HG02970 (cell line): ENCODE data around the gene PGAM2.
A peak's percentile ranks its signal among the peaks of the same experiment; 100 is the strongest.

Source experiments
- ATAC-seq: cut with Tn5 transposase; IDR thresholded peaks from one replicate; pipeline ENCODE4 v1.9.1; 2021; ENCODE audit warnings: mild to moderate bottlenecking, moderate library complexity, moderate number of reproducible peaks; ENCODE audit not compliant: unreplicated experiment, low FRiP score

PGAM2 gene

DNA sequence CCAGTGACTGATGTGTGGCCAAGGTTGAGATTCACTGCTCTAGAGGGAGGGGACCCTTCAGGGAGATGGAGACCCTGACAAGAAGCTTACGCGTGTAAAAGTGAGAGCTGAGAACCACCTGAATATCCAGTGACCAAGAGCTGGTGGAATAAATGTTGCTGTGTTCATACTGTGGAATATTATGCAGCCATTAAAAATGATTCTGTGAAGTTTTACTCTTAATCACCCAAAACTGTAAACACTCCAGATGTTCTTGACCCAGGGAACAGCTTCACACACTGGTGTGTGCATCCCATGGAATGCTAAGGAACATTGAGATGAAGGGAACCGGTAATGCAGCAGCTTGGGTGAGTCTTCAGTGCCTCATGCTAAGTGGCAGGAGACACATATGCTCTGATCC lies 21.3 kb upstream of the PGAM2 start:
- ATAC-seq = no peak

DNA sequence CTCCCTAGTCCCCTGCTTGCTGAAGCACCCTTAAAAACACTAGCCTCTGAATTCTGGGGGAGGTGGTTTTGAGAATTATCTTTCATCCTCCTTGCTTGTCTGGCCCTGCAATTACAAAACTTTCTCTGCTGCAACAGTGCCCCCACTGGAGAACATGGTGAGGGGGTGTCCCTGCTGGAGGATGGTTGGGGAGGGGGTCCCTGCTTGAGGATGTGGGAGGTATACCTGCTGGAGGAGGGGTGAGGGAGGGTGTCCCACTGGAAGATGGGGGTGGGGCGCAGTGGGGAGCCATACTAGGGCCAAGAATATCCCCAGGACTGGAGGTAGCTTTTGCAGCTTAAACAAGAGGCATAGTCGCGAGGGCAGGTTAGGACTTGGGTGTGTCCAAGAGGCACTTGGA lies 20.2 kb upstream of the PGAM2 start:
- ATAC-seq = no peak

DNA sequence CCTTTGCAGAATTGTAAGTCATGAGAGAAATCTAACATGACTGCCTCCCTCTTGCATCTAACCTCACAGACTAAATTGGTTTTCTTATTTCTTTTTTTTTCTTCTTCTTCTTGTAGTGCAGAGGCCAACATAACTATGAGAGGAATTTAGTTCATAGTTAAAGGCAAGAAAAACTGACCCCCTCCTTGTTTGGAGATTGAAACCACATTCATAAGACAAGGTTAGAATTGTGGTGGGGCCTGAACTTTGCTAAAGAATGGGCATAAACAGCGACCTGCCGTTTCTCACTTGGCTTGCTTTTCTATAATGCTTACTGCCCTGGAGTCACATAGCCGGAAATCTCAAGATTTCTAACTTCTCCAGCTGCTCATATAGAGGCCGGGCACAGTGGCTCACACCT lies 19.3 kb upstream of the PGAM2 start:
- ATAC-seq = no peak

DNA sequence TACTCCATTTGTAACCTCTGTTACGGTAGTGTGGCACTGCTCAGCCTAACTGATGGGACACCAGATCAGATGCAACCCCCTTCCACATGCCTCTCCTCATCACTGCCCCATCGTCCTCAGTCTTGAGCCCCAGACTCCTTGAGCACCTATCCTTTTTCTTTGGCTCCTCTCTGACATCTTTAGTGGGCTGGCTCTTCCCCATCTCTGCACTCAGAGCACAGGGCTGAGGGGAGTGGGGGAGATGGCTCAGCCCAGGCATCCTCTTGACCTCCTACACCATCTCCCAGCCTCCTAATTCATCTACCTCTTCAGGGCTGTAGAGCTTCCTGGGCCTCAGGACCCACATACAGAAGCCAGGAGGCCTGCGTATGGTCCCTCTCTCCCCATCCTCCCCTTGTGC lies 18.4 kb upstream of the PGAM2 start:
- no peak for ATAC-seq

DNA sequence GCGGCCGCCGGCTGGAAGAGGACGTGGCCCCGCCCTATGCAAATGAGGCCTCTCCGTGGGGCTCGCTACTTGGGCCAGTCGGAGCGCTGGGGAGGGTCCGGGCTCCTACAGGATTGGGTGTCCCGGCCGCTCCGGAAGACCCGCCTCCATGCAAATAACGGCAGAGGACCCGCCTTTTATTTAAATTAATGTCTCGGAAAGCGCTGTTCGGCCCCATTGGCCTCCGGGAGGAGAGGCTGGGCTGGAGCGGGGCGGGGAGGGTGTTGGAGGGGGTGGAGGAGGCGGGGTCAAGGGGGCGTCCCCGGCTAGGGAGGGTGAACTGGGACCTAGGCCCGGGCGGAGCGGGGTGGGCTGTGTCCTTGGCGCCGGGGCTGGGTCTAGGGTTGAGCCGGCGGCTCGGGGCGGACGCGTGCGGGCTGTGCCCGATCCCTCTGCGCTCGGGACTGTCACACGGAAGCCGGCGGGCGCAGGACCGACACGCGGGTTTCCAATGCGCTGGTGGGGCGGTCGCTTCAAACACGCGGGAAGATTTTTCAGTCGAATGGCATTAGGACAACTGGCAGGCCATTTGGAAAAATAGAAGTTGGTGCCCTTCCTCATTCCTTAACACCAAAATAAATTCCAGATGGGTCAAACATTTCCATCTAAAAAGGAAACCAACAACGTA lies 17.3 kb upstream of the PGAM2 start:
- ATAC-seq = peak; percentile 91

DNA sequence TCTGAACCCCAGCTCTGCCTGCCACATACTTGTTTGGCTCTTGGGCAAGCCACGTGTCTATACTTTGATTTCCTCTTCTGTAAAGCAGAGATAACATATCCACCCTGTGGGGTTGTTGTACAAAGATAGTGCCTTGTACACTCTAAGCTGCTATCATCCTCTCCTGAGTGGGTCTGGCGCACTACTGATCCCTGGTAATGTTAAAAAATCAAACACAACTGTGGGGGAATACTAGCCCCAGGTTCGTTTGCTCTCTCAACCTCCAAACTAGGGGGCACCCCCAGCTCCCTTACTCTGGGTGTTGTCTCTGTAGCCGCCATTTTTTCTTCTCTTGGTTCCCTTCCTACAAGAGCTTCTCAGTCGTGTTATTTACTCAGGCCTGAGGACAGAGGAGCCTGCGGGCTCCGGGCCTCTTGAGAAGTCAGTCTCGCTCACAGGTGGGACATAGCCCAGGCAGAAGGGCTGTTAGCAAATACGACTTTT lies 15.9 kb upstream of the PGAM2 start:
- no peak for ATAC-seq

DNA sequence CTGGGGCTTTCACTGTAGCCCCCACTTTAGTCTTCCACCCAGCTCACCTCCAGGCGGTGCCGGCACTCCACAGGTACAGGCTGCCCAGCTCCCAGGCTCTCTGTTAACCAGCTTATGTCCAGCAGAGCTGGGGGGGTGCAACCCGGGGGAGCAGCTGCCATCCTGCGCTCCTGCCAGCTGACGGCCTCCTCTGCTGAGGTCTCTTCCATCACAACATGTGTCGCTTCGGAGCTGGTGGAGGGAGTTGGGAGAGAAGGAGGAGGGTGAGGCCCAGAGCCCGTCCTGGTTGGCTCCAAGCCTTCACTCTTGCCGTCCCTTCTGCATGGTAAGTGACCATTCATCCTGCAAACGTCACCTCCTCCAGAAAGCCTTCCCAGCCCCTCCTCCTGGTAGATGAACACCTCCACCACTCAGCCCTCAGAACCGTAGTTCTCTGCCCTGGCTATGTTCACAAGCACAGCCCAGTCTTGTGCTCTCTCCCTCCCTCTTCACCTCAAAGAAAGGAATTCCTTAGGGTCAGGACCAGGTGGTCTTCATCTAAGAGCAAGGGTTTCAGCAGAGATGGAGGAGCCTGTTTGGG lies 15.4 kb upstream of the PGAM2 start:
- no peak for ATAC-seq

DNA sequence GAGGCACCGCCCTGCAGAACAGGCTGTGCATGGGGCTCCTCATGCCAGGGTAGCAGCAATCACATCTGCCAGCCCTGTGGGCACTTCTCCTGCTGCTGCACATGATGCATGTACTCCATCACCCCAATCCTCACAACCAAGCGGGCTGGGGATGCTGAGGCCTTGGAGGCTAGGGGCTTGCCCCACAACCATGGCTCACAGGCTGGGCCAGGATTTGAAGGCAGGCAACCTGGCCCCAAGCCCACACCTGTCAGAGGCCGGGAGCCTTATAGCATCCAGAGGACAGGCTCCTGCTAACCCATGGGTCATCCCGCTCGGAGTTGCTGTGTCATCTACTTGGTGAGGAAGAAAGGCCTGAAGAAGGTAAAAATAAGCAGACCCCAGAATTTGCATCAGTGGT lies 14.8 kb upstream of the PGAM2 start:
- no peak for ATAC-seq

DNA sequence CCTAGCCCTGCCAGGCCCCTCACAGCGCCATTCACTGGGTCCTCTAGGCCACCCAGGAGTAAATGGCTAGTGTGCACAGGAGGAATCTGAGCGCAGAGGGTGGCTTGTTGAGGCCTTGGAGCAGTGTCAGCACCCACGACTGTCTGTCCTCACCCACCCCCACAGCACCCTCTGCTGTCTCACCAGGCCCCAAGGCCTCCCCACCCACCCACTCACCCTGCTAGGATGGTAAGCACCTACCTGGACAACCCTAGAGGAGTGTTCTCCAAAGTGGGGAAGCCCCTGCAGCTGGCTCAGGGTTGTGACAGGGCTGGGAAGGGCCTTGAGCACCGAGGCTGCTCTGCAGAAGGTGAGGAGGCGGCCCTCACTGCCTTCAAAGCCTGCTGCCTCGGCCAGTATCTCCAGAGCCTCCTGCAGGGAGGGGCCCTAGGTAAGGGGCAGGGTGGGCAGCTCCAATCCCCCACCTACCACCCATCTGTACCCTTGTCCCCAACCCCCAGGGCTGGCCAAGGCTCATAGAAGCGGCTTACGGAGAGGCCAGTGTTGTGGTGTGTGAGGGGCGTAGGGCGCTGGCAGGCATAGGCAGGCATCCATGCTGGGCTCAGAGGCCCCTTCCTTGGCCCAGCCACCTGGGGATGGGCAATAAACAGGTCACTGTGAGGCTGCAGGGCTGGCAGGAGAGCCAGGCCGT lies 14.1 kb upstream of the PGAM2 start:
- ATAC-seq = no peak

DNA sequence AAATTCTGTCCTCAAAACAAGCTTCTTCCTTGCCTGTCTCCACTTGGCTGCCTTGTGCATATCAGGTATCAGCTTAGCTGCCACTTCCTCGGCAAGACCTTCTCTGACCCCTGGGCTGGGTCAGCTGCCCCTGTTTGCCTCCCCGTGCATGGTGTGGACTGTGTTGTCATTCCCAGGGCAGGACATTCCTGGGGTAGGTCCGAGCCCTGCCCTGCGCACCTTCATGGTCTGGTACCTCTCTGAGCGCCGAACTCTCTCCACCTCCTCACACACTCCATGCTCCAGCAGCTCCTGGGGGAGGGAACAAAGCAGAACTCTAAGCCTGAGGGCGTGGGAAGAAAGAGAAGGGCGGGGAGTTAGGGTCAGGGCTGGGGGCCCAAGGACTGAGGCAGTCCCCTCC lies 13.2 kb upstream of the PGAM2 start:
- ATAC-seq = no peak

DNA sequence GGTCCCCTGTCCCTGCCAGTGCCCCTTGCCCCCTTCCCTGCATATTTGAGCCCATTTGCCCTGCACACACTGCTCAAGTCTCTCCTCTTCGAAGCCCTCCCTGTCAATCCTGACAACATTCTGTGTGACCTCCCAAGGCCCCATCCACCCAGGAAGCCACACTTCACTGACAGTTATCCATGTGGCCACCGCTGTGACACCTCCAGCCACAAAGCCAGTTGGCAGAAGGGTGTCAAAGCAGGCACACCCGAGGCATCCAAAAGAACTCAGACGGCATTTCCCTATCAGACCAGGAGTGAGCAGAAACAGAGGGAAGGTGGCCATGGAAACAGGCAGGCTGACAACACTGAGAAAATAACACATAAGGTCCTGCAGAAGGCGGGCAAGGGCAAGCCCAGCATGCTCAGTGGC lies 12.3 kb upstream of the PGAM2 start:
- no peak for ATAC-seq

DNA sequence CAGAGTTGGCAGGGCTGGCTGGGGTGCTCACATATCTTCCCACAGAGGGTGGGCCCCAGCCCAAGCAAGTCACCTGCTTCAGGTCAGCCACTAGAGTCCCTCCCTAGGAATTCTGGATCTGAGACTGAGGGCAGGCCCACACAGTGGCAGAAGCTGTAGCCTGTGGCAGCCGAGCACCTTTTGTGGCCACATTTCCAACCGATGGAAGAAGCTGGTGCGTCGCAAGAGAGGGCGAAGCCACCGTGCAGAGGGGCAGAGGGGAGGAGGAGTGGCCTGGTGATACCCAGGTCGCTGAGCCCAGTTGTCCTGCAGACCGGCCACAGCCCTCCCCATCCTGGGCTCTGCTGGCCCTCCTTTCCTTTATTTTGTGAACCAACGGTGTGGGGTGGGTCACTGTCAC lies 11.7 kb upstream of the PGAM2 start:
- ATAC-seq = no peak

DNA sequence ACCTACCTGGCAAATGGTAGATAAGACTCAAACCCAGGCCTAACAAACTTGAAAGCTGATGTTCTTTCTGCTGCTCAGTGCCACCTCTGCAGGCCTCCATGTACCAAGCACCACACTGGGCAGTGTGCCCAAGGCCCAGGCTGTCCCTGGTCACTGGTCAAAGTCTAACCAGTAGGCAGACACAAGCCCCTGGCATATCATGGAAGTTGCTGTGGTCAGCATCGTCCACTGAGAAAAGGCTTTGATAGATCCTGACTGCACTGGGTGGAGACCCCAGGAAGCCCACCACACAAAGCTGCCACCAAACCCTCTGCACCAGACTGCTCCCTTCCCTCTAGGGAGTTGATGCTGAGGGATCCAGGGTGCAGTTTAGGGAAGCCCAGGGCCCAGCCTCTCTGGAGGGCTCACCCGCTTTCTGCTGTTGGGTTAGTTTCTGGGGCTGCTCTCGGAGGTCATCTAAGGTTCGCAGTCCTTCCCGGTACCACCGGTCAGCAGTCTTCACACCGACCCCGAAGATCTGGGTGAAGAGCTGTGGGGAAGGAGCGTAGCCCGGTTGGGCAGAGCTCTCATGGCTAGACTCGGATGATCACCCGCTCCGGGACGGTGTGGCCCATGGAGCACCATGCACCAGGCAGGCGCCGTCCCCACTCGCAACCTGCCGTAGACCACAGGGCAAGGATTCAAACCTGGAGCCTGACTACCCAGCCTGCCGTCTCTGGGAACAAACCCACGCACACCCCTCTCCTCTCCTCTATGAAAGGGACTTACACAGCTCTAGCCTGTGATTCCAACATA lies 10.9 kb upstream of the PGAM2 start:
- no peak for ATAC-seq

DNA sequence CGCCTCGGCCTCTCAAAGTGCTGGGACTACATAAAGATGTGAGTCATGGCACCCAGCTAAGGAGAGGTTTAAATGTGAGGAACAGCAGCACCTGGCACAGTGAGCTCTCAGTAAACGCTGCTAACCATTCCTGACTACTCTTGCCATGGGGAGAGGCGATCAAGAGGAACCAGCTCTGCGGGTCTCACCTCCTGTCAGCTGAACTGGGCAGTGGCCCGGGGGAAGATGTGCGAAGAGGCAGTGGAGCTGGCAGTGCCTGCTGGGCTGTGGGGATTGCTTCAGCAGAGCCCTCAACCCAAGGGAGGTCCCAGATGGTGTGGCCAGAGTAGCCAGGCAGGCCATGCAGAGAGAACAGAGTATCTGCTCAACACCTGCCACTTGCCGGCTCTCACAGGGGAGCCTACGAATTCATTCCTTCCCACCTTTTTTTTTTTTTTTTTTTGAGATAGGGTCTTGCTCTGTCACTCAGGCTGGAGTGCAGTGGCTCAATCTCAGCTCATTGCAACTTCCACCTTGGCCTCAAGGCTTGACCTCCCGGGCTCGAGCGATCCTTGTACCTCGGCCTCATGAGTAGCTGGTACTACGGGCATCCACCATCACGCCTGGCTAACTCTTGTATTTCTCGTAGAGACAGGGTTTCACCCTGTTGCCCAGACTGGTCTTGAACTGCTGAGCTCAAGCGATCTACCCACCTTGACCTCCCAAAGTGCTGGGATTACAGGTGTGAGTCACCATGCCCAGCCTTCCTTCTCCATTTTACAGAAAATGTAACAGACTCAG lies 10.1 kb upstream of the PGAM2 start:
- no peak for ATAC-seq

DNA sequence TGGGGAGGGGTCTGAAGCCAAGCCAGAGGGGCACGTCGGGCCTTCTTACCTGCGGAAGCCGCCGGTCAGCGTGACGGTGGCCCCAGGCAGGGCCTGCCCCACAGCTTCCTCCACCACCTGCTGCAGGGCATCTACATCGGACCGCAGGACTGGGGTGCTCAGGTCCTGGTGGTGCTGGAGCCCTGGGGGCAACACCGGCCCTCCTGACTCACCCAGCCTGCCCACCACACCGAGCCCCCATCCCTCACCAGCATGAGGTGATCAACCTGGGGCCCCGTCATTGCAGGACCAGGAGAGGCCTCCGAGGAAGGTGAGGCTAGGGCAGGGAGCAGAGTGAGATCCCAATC lies 9.0 kb upstream of the PGAM2 start:
- no peak for ATAC-seq

DNA sequence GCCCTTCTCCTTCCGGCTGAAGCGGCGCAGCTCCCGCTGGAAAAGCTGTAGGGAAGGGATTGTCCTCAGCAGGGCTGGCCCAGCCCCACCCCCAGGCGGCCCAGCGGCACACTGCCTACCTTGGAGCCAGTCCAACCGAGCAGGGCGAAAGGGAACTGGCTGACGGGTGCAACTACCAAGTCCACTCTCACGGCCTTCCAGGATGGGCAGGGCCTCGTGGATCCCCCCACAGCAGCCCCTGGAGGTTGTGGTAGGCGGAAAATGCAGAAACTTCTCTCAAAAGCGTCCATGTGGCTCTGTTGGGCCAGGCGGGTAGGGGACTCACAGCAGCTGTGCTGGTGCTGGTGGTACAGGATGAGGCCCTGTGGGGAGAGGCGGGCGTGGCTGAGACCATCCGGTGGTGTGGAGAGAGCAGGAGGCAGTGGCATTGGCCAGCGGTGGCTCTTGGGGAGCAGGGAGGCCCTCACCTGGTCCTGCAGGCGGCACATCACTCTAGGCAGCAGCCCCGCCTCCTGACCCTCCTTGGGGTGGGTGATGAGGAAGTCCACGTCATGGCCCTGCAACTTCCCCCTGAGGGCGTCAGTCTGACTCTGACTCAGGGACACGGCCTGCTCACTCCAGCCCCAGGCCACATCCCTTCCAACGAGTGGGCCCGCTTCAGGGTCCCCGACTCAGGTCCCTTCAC lies 8.4 kb upstream of the PGAM2 start:
- ATAC-seq = no peak

DNA sequence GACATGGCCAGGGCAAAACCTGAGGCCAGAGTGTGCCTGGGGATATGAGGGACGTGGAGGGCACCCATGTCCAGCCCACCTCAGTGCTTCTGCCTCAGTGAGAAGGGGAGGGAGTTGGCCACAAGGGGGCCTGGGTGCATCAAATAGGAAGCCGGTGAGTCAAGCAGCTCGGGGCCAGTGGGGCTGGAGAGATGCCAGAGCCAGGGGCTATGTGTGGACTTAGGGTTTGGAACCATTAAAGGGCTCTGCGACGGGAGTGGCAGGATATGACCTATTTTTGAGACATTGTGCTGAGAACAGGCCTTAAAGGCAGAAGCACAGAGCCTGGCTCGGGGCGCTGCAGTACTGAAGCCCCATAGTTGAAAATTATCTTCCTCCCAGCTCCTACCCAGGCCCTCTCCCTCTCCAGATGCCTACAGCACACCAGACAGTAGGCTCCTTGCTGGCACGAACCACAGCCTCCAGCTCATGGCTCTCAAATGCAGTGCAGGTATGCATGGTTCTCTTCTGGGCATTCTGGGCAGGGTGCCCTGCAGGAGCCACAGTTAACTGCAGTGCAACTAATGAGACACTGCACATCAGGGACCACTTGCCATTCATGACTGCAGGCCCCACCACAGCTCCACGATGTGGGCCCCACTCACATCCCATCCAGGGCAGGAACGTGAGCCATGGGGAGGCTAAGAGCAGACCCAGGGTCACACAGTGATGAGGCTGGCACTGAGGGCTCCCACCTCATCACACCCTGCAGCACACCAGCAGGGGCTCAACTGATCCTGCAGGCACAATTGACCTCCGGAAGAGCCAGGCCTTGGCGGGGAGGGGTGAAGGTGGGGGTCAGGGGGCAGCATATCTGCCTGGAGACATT lies 7.2 kb upstream of the PGAM2 start:
- no peak for ATAC-seq

DNA sequence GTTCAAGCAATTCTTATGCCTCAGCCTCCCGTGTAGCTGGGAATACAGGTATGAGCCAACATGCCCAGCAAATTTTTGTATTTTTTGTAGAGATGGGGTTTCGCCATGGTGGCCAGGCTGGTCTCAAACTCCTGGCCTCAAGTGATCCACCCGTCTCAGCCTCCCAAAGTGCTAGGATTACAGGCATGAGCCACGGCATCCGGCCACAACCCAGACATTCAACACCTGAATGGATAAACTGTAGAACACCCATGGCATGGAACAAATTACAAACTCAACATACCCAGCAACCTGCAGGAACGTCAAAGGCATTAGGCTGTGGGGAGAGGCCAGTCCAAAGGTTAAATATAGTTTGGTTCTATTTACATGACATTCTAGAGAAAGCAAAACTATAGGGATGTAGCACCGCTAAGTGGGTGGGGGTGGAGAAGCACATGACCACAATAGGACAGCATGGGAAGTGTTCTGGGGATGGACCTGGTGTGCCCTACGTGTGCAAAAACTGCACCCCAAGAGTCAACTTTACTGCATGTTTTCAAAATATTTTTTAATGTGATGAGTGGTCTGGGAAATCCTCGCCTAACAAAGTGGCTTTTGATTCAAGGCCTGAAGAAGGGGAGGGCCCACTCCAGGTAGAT lies 6.5 kb upstream of the PGAM2 start:
- no peak for ATAC-seq

DNA sequence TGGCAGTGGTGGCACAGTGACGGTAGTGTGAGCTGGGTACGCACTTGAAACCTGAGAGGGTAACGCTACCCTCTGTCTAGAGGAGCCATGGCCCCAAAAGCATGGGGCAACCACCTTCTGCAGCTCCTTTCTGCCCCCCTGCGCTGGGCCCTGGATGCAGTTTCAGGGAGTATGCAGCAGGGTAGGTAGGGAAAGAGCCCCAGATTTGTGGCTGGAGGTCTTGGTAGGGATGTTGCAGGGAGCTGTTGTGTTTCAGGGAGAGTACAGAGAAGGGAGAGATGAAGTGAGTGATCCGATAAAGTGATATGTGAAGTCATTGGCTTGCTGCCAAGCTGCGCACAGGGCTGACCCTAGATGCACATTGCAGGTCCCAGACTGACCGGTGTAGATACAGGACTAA lies 2.7 kb upstream of the PGAM2 start:
- no peak for ATAC-seq
